HepG2 (cell line): ENCODE data around the gene VCAN. TPM values are rescaled to one million over a fixed set of nuclear protein-coding genes. Genes with fewer than 3 reads are reported as not detected.

ENCODE experiments used
- BCL6 ChIP-seq: IDR thresholded peaks from 2 replicates; pipeline ENCODE4 v1.6.1; 2016; ENCODE audit warnings: missing genetic modification reagents, missing compliant biosample characterization
- ZNF136 ChIP-seq: sonication (generic); formaldehyde crosslinking; IDR thresholded peaks from 2 replicates; pipeline ENCODE4 v1.8.1; 2022; ENCODE audit warnings: low read depth, mild to moderate bottlenecking, moderate library complexity, missing genetic modification reagents
- polyA plus RNA-seq, 8 experiments: library from polyadenylated mRNA; depleted of rRNA in 3 of 8; stranded (reverse) in 7 of 8; unstranded in 1 of 8; fragments of >200 nt; fragmentation: Illumina TruSeq in 4 of 8; extraction: Trizol in 4 of 8; gene quantifications; 2 replicates each; pipeline versions ENCODE4 v1.2.1 to v1.2.3, GENCODE V29; 2011 to 2016; ENCODE audit warnings: low read depth in 4 of 8, missing spikeins in 1 of 8, mixed read lengths in 1 of 8; ENCODE audit not compliant: insufficient read depth in 1 of 8
- total RNA-seq, 5 experiments: library from RNA; depleted of rRNA; stranded (reverse); fragments of >200 nt; fragmentation: Illumina TruSeq; extraction: Trizol; gene quantifications; 2 replicates each; pipeline ENCODE4 v1.2.3, GENCODE V29; 2016; ENCODE audit warnings: low read depth in 1 of 5
- TF ChIP-seq, protein P1 (sequence below): sonication (generic); formaldehyde crosslinking; IDR thresholded peaks from one replicate; pipeline ENCODE4 v1.5.1; 2020; ENCODE audit warnings: mild to moderate bottlenecking, missing genetic modification reagents; ENCODE audit errors: not compliant biosample characterization
- TF ChIP-seq, protein P2 (sequence below): sonication (generic); formaldehyde crosslinking; IDR thresholded peaks from 2 replicates; pipeline ENCODE4 v1.5.1; 2020; ENCODE audit warnings: mild to moderate bottlenecking, missing genetic modification reagents
- TF ChIP-seq, protein P3 (sequence below): sonication (generic); formaldehyde crosslinking; IDR thresholded peaks from 2 replicates; pipeline ENCODE4 v1.5.0; 2020; ENCODE audit warnings: missing genetic modification reagents
- TF ChIP-seq, protein P4 (sequence below): IDR thresholded peaks from 2 replicates; pipeline ENCODE4 v1.6.1; 2016; ENCODE audit warnings: low read depth, missing genetic modification reagents, missing compliant biosample characterization
- TF ChIP-seq, protein P5 (sequence below): sonication (generic); formaldehyde crosslinking; IDR thresholded peaks from 2 replicates; pipeline ENCODE4 v1.5.0; 2020; ENCODE audit warnings: missing genetic modification reagents

VCAN gene
- total and polyA plus RNA-seq, 2 of the 13 experiments (the other 11 are each of a cell fraction or from before 2014, with no cell fraction given): 1.2 to 3.5 TPM

DNA sequence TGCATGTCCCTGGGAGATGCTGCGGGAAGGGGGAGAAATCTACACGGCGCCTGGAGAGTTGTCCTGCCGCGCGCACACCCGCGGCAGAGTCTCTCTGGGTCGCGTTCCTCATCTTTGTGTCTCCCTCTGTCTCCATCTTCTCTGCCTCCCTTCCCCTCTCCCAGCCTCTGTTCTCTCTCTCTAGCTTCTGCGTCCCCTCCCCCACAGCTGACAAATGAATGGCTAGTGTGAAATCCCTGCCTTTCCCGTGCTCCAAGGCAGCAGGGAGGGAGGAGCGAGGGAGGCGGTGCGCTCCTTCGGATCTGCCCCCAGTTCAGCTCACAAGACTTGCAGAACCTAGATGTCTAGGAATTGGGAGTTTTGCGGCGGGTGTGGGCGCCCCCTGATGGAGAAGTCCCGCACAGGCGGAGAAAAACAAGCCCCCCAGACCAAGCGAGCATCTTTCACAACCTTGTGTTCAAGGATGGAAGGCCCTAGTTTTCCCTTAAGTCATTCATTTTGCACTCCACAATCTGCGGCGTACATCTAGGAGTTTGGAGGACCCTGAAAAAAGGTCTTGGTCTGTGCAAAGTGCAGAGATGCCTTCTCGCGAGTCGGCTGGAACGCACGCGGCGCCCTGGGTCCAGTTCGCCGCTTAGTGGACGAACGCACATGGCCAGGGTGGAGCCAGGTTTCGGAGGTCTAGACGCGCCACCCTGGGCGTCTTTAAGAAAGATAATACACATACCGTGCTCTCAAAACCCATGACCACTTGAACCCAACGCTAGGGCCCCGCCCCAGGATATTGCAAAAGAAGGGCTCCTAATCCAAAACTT, 2.0 kb downstream of the VCAN start (continued):
- TF ChIP-seq, protein P1, sequence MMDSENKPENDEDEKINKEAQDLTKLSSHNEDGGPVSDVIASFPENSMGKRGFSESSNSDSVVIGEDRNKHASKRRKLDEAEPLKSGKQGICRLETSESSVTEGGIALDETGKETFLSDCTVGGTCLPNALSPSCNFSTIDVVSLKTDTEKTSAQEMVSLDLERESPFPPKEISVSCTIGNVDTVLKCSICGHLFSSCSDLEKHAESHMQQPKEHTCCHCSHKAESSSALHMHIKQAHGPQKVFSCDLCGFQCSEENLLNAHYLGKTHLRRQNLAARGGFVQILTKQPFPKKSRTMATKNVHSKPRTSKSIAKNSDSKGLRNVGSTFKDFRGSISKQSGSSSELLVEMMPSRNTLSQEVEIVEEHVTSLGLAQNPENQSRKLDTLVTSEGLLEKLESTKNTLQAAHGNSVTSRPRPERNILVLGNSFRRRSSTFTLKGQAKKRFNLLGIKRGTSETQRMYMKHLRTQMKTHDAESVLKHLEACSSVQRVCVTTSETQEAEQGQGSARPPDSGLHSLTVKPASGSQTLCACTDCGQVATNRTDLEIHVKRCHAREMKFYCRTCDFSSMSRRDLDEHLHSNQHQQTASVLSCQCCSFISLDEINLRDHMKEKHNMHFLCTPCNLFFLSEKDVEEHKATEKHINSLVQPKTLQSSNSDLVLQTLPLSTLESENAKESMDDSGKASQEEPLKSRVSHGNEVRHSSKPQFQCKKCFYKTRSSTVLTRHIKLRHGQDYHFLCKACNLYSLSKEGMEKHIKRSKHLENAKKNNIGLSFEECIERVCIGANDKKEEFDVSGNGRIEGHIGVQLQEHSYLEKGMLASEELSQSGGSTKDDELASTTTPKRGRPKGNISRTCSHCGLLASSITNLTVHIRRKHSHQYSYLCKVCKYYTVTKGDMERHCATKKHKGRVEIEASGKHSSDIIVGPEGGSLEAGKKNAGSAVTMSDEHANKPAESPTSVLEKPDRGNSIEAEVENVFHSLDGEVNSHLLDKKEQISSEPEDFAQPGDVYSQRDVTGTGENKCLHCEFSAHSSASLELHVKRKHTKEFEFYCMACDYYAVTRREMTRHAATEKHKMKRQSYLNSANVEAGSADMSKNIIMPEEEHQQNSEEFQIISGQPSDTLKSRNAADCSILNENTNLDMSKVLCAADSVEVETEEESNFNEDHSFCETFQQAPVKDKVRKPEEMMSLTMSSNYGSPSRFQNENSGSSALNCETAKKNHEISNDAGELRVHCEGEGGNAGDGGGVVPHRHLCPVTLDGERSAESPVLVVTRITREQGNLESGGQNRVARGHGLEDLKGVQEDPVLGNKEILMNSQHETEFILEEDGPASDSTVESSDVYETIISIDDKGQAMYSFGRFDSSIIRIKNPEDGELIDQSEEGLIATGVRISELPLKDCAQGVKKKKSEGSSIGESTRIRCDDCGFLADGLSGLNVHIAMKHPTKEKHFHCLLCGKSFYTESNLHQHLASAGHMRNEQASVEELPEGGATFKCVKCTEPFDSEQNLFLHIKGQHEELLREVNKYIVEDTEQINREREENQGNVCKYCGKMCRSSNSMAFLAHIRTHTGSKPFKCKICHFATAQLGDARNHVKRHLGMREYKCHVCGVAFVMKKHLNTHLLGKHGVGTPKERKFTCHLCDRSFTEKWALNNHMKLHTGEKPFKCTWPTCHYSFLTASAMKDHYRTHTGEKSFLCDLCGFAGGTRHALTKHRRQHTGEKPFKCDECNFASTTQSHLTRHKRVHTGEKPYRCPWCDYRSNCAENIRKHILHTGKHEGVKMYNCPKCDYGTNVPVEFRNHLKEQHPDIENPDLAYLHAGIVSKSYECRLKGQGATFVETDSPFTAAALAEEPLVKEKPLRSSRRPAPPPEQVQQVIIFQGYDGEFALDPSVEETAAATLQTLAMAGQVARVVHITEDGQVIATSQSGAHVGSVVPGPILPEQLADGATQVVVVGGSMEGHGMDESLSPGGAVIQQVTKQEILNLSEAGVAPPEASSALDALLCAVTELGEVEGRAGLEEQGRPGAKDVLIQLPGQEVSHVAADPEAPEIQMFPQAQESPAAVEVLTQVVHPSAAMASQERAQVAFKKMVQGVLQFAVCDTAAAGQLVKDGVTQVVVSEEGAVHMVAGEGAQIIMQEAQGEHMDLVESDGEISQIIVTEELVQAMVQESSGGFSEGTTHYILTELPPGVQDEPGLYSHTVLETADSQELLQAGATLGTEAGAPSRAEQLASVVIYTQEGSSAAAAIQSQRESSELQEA: no peak
- peak; percentile 99 for TF ChIP-seq BCL6 (CRISPR knock-in tag)
- TF ChIP-seq, protein P2, sequence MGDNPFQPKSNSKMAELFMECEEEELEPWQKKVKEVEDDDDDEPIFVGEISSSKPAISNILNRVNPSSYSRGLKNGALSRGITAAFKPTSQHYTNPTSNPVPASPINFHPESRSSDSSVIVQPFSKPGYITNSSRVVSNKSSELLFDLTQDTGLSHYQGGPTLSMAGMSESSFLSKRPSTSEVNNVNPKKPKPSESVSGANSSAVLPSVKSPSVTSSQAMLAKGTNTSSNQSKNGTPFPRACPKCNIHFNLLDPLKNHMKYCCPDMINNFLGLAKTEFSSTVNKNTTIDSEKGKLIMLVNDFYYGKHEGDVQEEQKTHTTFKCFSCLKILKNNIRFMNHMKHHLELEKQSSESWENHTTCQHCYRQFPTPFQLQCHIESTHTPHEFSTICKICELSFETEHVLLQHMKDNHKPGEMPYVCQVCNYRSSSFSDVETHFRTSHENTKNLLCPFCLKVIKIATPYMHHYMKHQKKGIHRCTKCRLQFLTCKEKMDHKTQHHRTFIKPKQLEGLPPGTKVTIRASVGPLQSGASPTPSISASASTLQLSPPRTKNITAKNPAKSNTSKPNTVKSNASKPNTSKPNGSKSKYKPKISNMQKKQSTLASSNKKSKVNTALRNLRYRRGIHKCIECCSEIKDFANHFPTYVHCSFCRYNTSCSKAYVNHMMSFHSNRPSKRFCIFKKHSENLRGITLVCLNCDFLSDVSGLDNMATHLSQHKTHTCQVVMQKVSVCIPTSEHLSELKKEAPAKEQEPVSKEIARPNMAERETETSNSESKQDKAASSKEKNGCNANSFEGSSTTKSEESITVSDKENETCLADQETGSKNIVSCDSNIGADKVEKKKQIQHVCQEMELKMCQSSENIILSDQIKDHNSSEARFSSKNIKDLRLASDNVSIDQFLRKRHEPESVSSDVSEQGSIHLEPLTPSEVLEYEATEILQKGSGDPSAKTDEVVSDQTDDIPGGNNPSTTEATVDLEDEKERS (CRISPR knock-in tag): no peak
- TF ChIP-seq, protein P3, sequence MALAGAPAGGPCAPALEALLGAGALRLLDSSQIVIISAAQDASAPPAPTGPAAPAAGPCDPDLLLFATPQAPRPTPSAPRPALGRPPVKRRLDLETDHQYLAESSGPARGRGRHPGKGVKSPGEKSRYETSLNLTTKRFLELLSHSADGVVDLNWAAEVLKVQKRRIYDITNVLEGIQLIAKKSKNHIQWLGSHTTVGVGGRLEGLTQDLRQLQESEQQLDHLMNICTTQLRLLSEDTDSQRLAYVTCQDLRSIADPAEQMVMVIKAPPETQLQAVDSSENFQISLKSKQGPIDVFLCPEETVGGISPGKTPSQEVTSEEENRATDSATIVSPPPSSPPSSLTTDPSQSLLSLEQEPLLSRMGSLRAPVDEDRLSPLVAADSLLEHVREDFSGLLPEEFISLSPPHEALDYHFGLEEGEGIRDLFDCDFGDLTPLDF (CRISPR knock-in tag): no peak
- no peak for TF ChIP-seq ZNF136 (CRISPR knock-in tag)
- TF ChIP-seq, protein P4, sequence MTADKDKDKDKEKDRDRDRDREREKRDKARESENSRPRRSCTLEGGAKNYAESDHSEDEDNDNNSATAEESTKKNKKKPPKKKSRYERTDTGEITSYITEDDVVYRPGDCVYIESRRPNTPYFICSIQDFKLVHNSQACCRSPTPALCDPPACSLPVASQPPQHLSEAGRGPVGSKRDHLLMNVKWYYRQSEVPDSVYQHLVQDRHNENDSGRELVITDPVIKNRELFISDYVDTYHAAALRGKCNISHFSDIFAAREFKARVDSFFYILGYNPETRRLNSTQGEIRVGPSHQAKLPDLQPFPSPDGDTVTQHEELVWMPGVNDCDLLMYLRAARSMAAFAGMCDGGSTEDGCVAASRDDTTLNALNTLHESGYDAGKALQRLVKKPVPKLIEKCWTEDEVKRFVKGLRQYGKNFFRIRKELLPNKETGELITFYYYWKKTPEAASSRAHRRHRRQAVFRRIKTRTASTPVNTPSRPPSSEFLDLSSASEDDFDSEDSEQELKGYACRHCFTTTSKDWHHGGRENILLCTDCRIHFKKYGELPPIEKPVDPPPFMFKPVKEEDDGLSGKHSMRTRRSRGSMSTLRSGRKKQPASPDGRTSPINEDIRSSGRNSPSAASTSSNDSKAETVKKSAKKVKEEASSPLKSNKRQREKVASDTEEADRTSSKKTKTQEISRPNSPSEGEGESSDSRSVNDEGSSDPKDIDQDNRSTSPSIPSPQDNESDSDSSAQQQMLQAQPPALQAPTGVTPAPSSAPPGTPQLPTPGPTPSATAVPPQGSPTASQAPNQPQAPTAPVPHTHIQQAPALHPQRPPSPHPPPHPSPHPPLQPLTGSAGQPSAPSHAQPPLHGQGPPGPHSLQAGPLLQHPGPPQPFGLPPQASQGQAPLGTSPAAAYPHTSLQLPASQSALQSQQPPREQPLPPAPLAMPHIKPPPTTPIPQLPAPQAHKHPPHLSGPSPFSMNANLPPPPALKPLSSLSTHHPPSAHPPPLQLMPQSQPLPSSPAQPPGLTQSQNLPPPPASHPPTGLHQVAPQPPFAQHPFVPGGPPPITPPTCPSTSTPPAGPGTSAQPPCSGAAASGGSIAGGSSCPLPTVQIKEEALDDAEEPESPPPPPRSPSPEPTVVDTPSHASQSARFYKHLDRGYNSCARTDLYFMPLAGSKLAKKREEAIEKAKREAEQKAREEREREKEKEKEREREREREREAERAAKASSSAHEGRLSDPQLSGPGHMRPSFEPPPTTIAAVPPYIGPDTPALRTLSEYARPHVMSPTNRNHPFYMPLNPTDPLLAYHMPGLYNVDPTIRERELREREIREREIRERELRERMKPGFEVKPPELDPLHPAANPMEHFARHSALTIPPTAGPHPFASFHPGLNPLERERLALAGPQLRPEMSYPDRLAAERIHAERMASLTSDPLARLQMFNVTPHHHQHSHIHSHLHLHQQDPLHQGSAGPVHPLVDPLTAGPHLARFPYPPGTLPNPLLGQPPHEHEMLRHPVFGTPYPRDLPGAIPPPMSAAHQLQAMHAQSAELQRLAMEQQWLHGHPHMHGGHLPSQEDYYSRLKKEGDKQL (CRISPR knock-in tag): no peak
- TF ChIP-seq, protein P5, sequence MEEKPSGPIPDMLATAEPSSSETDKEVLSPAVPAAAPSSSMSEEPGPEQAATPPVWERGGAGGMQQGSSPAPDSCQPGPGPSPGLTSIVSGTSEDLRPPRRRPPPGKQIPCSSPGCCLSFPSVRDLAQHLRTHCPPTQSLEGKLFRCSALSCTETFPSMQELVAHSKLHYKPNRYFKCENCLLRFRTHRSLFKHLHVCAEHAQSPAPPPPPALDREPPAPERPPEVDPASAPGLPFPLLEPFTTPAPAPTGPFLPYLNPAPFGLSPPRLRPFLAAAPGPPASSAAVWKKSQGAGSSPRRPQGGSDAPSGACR (CRISPR knock-in tag): no peak
